ENCODE measurements around the gene ZNF511. TPM values are rescaled to one million over a fixed set of nuclear protein-coding genes. Genes with fewer than 3 reads are reported as not detected.

The ZNF511 gene
- total and polyA plus RNA-seq, 9 of the 15 experiments (the other 6 are each of a cell fraction or from before 2014, with no cell fraction given) = 0.61 to 69.3 (median 40.1) TPM

- TF ChIP-seq RAD51 (IDR thresholded peaks at IDR 0.05; ENCODE audit: borderline replicate concordance, low read depth) (no peak), POLR2A (conservative IDR thresholded peaks at IDR 0.05) (no peak), ARID3B (CRISPR knock-in tag; IDR thresholded peaks at IDR 0.05; ENCODE audit: borderline replicate concordance) (no peak)
Measured at GRCh38 chr10:133297504-133297903, 11.2 kb upstream of the ZNF511 start (continued).

- no peak for TF ChIP-seq ZNF212 (CRISPR knock-in tag; IDR thresholded peaks at IDR 0.05)
- H3K27me3 ChIP-seq (ENCODE audit: control insufficient read depth in 2 of 2, insufficient read depth in 2 of 2, low read length in 2 of 2) = no peaks in the 10 kb centered on the region
- H3K36me3 ChIP-seq (ENCODE audit: control insufficient read depth, insufficient read depth, low read length) = peaks cover 80% of the 10 kb centered on the region; the same call in 2 of the 3 replicates
- peaks cover 12% of the 10 kb centered on the region for H3K79me2 ChIP-seq (ENCODE audit: control insufficient read depth, insufficient read depth, low read length)
- CTCF ChIA-PET (ENCODE audit: low intra/inter-chr PET ratio) = no interaction called here
- no peaks in the 10 kb centered on the region for H3K9me3 ChIP-seq (replicated peaks; ENCODE audit: control insufficient read depth, insufficient read depth, low read depth, low read length)
- FAIRE-seq (no peak), DNase-seq (ENCODE audit: extremely low read depth in 1 of 4, low spot score in 3 of 4) (no peak), ATAC-seq (no peak)
- 95% methylated on average over 9 of the region's 14 CpGs for WGBS (ENCODE audit: insufficient coverage, low coverage, missing lambda C conversion rate)
- peaks cover 0 to 12% of the 10 kb centered on the region in 2 experiments; a peak in 2 of 5 replicates for H3K4me1 ChIP-seq (replicated peaks in 1 of 2; ENCODE audit: control insufficient read depth in 2 of 2, insufficient read depth in 2 of 2, low read length in 2 of 2)
- intact Hi-C loops (cut with micrococcal nuclease) = no loop called here
- no peak overlapping the region for H2AFZ ChIP-seq (ENCODE audit: low read depth, low read length)
- no peaks in the 10 kb centered on the region for H3K9me1 ChIP-seq (ENCODE audit: control insufficient read depth, insufficient read depth, low read length)
- in situ Hi-C loops (cut with MboI) = no loop called here
- H3K4me2 ChIP-seq (ENCODE audit: insufficient read depth, low read length) = no peak overlapping the region
- no peak overlapping the region for H3K4me3 ChIP-seq
- BruUV-seq (replicated peaks) = no TSS peak
- H3K9ac ChIP-seq (ENCODE audit: insufficient read depth in 1 of 2, low read depth in 2 of 2, low read length in 2 of 2) = no peak overlapping the region; a peak in 1 of 4 replicates
- no peak overlapping the region for H3K27ac ChIP-seq (ENCODE audit: extremely low read depth, low read depth, low read length)
- POLR2A ChIA-PET = interaction anchor here (0.6 to 0.7 kb wide), 2 partner anchors 8 to 20 kb away, joined by 3 read pairs; no protein-coding TSS in a partner anchor
- no peaks in the 10 kb centered on the region; the same call in 1 of the 2 replicates for H4K20me1 ChIP-seq (replicated peaks; ENCODE audit: control insufficient read depth, insufficient read depth, low read length)
Measured at GRCh38 chr10:133298466-133298865, 10.2 kb upstream of the ZNF511 start.

Data from K562 (cell line).